GM12874 (cell line): ENCODE measurements around the gene FAM53C.

ENCODE experiments used
- TF ChIP-seq, protein P1 (sequence below): IDR thresholded peaks from 2 replicates; pipeline ENCODE4 v1.5.1; 2011; ENCODE audit warnings: low read depth, mild to moderate bottlenecking, control low read depth, low read length, moderate library complexity; ENCODE audit not compliant: insufficient read depth

FAM53C gene

DNA sequence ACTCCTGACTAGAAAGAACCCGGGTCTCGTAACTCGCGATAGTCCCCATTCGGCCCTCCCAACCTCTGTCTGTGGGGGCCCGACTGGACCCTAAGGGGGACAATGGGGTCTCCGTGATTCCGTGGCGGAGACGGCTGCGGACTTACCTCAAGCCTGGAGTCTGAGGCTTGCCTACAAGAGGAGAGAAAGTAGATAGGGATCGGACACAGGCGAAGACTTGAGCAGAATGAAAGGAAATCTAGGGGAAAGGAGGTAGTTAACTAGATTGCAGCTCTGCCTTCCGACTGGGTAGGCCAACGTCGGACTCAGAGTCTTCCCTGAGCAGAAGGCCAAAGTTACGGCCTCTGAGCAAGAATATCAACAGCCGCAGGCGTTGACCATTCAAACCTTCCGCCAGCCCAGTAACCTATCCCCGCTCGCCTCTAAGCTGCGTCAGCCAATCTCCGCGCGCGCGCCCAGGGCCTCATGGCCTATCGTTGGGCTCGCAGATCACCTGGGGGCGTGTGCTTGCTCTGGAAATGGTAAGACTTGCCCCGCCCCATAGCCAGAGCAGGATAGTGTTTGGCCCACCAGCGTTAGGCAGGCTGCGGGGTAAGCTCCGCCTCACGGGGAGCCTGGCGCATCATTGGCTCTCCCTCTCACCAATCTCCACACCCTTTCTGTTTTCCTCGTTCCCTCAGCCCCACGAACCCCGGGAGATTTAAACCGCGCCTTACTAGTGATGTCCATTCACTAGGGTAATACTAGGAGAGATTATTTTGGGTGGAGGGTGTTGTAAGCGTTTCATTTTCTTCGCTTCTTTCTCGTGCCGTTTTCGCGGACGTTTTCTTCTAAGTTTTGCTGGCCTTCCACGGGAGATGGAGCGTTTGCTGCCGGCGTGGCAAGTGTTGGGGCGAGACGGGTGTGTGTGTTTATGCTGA is 6.4 kb upstream of the FAM53C start, which contains the start of gene CDC25C:
TSS of gene CDC25C (minus strand) at position 356 of the 920 bp plus-strand sequence. CDS start 624 bp downstream, outside the sequence.
- TF ChIP-seq, protein P1, sequence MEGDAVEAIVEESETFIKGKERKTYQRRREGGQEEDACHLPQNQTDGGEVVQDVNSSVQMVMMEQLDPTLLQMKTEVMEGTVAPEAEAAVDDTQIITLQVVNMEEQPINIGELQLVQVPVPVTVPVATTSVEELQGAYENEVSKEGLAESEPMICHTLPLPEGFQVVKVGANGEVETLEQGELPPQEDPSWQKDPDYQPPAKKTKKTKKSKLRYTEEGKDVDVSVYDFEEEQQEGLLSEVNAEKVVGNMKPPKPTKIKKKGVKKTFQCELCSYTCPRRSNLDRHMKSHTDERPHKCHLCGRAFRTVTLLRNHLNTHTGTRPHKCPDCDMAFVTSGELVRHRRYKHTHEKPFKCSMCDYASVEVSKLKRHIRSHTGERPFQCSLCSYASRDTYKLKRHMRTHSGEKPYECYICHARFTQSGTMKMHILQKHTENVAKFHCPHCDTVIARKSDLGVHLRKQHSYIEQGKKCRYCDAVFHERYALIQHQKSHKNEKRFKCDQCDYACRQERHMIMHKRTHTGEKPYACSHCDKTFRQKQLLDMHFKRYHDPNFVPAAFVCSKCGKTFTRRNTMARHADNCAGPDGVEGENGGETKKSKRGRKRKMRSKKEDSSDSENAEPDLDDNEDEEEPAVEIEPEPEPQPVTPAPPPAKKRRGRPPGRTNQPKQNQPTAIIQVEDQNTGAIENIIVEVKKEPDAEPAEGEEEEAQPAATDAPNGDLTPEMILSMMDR, result no peak

DNA sequence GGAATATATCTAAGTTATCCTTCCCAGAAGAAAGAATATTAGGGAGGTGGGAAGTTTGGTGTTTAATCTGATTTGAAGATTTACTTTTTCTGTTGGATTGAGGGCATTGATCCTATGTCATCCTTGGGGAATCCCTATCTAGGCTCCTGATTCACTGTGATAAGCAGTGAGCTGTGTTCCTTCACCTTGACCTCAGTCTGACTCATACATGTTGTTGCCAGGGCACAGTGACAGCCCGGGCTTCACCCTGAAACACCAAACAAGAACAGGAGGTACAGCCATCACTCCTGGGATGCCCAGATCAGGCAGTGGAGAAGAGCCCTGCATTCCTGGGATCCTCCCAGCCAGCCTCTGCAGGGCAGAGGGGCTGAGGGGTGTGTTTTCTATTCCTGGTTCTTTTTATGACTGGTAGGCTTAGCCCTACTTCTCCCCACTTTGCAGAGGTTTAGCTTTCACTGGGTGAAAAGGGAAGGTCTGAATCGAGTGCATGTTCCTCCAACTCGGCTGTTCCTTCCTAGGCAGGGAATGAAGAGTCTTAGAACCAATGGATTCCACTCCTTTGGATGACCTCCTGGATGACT is 3.1 kb upstream of the FAM53C start:
- TF ChIP-seq, protein P1, result no peak

DNA sequence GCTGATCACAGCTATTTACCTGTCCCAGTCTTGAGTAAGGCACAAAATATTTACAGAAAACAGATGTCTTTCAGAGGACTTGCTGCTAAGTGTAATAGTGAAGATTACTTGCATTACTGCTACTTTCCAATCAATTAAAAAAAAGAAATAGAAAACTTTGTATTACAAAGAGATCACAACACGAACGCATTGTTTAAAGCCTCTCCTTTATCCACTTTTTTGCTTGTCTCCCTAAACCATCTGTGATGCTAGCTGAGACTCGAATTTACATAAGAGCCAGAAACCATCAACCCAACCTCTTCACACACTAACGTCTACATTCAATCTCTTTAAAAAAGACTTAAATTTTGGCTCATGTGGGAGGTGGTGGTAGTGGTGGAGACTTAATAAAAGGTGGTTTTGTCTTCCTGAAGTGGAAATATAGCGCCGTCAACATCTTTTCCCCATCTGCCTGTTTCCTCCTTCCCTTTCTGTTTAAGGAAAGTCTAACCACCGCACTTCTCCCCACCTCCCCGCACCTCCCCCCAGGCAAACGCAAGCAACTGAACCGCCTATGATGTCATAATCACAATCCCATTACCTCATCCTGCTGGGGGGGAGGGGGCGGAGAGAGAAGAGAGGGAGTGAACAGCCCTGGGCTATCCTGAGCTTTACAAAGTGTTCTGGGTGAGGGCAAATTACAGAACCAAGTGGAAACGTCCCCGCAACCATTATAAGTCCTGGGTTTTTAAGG is 948 bp upstream of the FAM53C start:
- TF ChIP-seq, protein P1, result no peak

DNA sequence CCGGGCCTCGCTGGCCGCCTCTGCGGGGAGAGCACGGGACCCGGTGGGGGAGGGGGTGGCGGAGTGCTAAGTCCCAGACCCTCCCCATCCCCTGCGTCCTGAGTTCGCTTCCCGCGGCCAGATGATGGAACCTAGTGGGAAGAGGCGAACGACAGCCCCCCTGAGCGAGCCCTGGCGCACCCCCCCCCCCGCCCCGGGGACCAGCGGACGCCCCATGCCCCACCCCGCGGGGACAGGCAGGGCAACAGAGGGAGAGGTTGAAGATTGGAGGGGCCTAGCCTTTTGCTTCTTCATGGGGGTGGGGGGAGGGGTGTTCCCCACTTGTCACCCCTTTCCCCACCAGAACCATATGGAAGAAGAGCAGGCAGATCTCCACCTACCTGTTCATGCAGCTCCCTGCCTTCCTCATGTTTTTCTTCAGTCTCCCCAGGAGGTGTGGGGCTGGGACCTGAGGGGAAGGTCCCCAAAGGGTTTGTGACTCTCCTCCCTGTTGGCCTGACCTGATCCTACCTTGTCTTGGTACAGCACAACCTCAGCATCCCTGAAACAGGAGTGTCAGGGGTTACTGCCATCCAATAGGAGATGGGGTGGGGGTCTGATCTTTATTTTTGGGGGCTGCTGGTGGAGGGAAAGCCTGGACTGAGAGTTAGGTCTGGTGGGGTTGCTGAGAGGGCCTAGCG is 485 bp downstream of the FAM53C start:
- TF ChIP-seq, protein P1, result no peak

DNA sequence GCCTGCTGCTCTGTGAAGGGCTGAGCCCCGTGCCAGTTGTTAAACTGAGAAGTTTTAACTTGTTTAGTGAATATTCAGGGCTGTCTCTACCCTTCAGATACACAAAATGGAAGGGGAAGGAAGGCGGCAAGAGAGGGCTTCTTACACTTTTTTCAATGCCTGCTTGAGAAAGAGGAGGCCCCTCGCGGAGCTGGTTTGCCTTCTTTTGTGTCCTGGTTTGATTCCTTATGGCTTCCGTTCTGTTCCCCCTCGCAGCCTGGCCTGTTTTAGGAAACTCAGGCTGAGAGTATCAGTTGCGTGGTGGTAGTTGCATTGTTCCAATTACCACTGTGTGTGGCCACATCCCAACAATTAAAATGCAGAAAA is 1.0 kb downstream of the FAM53C start:
- TF ChIP-seq, protein P1, result no peak

DNA sequence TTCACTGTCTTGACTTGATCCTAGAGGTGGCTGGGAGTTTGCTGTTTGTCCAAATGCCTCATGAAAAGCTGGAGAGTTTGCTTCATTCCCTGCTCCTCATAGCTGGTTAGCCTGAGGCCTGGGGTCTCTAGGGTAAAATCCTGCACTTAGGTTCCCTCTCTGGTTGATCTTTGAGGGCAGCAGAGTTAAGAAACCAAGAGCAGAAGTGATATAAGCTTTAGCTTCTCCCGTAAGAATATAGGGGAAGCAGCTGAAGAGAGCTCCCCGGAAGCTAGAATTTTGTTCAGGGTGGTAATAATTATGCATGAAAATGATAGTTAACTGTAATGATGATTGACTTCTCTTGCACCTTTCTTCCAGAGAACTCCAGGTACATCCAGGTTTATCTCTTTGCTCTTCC is 1.4 kb downstream of the FAM53C start:
- TF ChIP-seq, protein P1, result no peak
